Karpas-422 (cell line): ENCODE results near the gene POLD4. TPM values are rescaled to one million over a fixed set of nuclear protein-coding genes. Genes with fewer than 3 reads are reported as not detected.

ENCODE experiments used
- DNase-seq: peaks from one replicate; pipeline ENCODE4 v3.0.0-alpha.2; 2015
- H2AFZ ChIP-seq: fragments of 200-600 bp; sonication (generic); 2 replicates; pipeline ENCODE4 v1.6.1; 2014; ENCODE audit warnings: antibody characterized with exemption, low read length, mixed read lengths
- H3K27ac ChIP-seq: fragments of 200-600 bp; sonication (generic); 2 replicates; pipeline ENCODE4 v1.5.1; 2014; ENCODE audit warnings: mild to moderate bottlenecking, low read length, moderate library complexity
- H3K27me3 ChIP-seq: fragments of 200-600 bp; sonication (generic); 2 replicates; pipeline ENCODE4 v1.6.1; 2014; ENCODE audit warnings: low read length, mixed read lengths
- H3K36me3 ChIP-seq: fragments of 200-600 bp; sonication (generic); 2 replicates; pipeline ENCODE4 v1.6.1; 2014; ENCODE audit warnings: low read length, mixed read lengths; ENCODE audit not compliant: insufficient read depth
- H3K4me1 ChIP-seq: fragments of 200-600 bp; sonication (generic); 2 replicates; pipeline ENCODE4 v1.6.1; 2014; ENCODE audit warnings: mild to moderate bottlenecking, low read length, mixed read lengths
- H3K4me2 ChIP-seq: fragments of 200-600 bp; sonication (generic); 2 replicates; pipeline ENCODE4 v1.6.1; 2014; ENCODE audit warnings: low read length, low read depth, mild to moderate bottlenecking; ENCODE audit not compliant: poor library complexity, severe bottlenecking
- H3K4me3 ChIP-seq: fragments of 200-600 bp; sonication (generic); 2 replicates; pipeline ENCODE4 v1.5.1; 2014; ENCODE audit warnings: mild to moderate bottlenecking, antibody characterized with exemption, low read length, mixed read lengths
- H3K79me2 ChIP-seq: fragments of 200-600 bp; sonication (generic); 2 replicates; pipeline ENCODE4 v1.6.1; 2014; ENCODE audit warnings: mild to moderate bottlenecking, low read length, mixed read lengths
- H3K9ac ChIP-seq: fragments of 200-600 bp; sonication (generic); 2 replicates; pipeline ENCODE4 v1.6.0; 2014; ENCODE audit warnings: low read length
- H3K9me2 ChIP-seq: fragments of 200-600 bp; sonication (generic), shearing (Covaris generic); replicated peaks from 2 replicates; pipeline ENCODE4 v1.6.0; 2014; ENCODE audit warnings: mild to moderate bottlenecking, low read length, moderate library complexity; ENCODE audit not compliant: insufficient read depth
- H3K9me3 ChIP-seq: fragments of 300-700, 200-600 bp; sonication (generic); 2 replicates; pipeline ENCODE4 v1.6.1; 2014; ENCODE audit warnings: low read length, mixed read lengths
- H4K20me1 ChIP-seq: fragments of 200-600 bp; sonication (generic); 2 replicates; pipeline ENCODE4 v1.6.1; 2014; ENCODE audit warnings: mild to moderate bottlenecking, antibody characterized with exemption, low read length, low read depth; ENCODE audit not compliant: insufficient read depth
- total RNA-seq: library from RNA; depleted of rRNA; stranded (reverse); fragments of >200 nt; shearing (Covaris generic); gene quantifications from 2 replicates; pipeline ENCODE4 v1.2.3, GENCODE V29; 2014; ENCODE audit warnings: low replicate concordance

The POLD4 gene
- total RNA-seq, 1 experiment from 2014 or later, result 362 TPM

- DNase-seq, result no peak
- Histone ChIP-seq H3K27me3 (no peaks in the 10 kb centered on the region), H3K4me1 (peaks cover 10% of the 10 kb centered on the region), H3K9me2 (no peaks in the 10 kb centered on the region), H3K4me3 (no peak overlapping the region), H3K27ac (no peak overlapping the region), H2AFZ (no peak overlapping the region), H3K4me2 (no peak overlapping the region), H3K36me3 (no peaks in the 10 kb centered on the region), H4K20me1 (peaks cover under 1% of the 10 kb centered on the region; the same call in 1 of the 2 replicates), H3K9me3 (no peaks in the 10 kb centered on the region), H3K79me2 (no peaks in the 10 kb centered on the region), H3K9ac (no peak overlapping the region)
These were observed 9.1 kb downstream of the POLD4 start for GRCh38 chr11:67344264-67344663.

DNA sequence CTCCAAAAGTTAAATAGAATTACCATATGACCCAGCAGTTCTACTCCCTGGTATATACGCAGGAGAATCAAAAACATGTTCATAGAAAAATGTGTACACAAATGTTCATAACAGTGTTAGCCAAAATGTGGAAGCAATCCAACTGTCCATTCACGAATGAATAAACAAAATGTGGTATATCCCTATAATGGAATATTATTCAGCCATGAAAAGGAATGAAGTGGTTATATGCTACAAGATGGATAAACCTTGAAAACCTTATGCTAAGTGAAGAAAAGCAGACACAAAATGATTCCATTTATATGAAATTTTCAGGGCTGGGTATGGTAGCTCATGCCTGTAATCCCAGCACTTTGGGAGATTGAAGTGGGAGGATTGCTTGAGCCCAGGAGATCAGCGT is 16.1 kb downstream of the POLD4 start:
- no peaks in the 10 kb centered on the region for H4K20me1 ChIP-seq
- no peaks in the 10 kb centered on the region for H3K79me2 ChIP-seq
- no peak overlapping the region for H3K4me3 ChIP-seq
- no peaks in the 10 kb centered on the region for H3K4me1 ChIP-seq
- no peak for DNase-seq
- H3K4me2 ChIP-seq, result no peak overlapping the region
- H3K27me3 ChIP-seq, result no peaks in the 10 kb centered on the region
- H3K9me2 ChIP-seq, result no peaks in the 10 kb centered on the region
- H2AFZ ChIP-seq, result no peak overlapping the region
- no peaks in the 10 kb centered on the region for H3K36me3 ChIP-seq
- H3K9ac ChIP-seq, result no peak overlapping the region
- no peak overlapping the region for H3K27ac ChIP-seq
- H3K9me3 ChIP-seq, result no peaks in the 10 kb centered on the region

- H3K27ac ChIP-seq, result no peak overlapping the region
- no peaks in the 10 kb centered on the region for H3K9me3 ChIP-seq
- no peak overlapping the region for H2AFZ ChIP-seq
- no peaks in the 10 kb centered on the region for H3K36me3 ChIP-seq
- H4K20me1 ChIP-seq, result no peaks in the 10 kb centered on the region
- no peak overlapping the region for H3K4me2 ChIP-seq
- no peak for DNase-seq
- no peak overlapping the region for H3K4me3 ChIP-seq
- H3K9ac ChIP-seq, result no peak overlapping the region
- H3K27me3 ChIP-seq, result no peaks in the 10 kb centered on the region
- H3K9me2 ChIP-seq, result no peaks in the 10 kb centered on the region
- no peaks in the 10 kb centered on the region for H3K4me1 ChIP-seq
- no peaks in the 10 kb centered on the region for H3K79me2 ChIP-seq
These were observed 21.2 kb downstream of the POLD4 start for GRCh38 chr11:67332081-67332691.

DNA sequence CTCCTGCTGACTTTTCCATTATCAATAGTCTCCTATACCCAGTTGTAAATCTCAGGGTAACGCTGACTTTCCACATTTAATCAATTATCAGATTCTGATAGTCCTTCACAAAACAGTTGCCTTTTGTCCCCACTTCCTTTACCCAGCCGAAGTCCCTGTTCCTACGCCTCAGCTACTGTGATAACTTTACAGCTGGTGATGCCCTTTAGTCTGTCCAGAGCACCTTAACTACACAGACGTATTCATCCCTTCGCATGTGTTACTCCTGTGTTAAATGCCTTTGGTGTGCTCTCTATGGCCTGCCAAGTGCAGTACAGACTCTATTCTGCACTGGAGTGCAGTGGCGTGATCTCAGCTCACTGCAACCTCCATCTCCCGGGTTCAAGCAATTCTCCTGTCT is 29.8 kb downstream of the POLD4 start:
- Histone ChIP-seq H3K27me3 (no peaks in the 10 kb centered on the region), H3K9me2 (no peaks in the 10 kb centered on the region), H2AFZ (no peak overlapping the region), H3K4me2 (no peak overlapping the region), H3K27ac (no peak overlapping the region), H3K79me2 (no peaks in the 10 kb centered on the region), H3K9me3 (no peaks in the 10 kb centered on the region), H3K4me1 (peaks cover 10% of the 10 kb centered on the region), H3K36me3 (no peaks in the 10 kb centered on the region), H3K4me3 (no peak overlapping the region), H3K9ac (no peak overlapping the region), H4K20me1 (no peaks in the 10 kb centered on the region)
- no peak for DNase-seq

DNA sequence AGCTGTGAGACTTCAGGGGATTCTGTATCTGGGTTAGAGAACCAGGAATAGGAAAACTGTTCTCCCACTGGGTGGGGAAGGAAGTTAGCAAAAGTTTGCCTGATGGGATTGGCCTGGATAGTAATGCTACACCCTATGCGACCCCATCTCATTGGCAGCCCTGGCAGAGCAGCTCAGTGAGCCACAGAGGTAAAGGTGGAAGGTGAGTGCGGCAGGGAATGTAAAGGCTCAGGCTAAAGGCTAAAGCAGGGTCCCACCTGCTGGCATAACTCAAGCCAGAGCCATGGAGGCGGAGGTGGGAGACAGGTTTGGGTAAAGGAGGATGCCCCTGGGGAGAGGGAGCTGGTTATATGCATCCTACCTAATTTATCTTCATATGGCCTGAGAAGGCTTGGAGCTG is 31.3 kb downstream of the POLD4 start:
- Histone ChIP-seq H3K4me2 (no peak overlapping the region), H3K27me3 (no peaks in the 10 kb centered on the region), H3K36me3 (no peaks in the 10 kb centered on the region), H3K79me2 (no peaks in the 10 kb centered on the region), H3K27ac (no peak overlapping the region), H3K4me3 (no peak overlapping the region), H3K9me3 (no peaks in the 10 kb centered on the region), H3K4me1 (peaks cover 18% of the 10 kb centered on the region), H3K9ac (no peak overlapping the region), H4K20me1 (no peaks in the 10 kb centered on the region), H3K9me2 (no peaks in the 10 kb centered on the region), H2AFZ (no peak overlapping the region)
- DNase-seq, result no peak

- Histone ChIP-seq H3K36me3 (no peaks in the 10 kb centered on the region), H3K4me3 (no peak overlapping the region), H4K20me1 (no peaks in the 10 kb centered on the region), H3K9me2 (no peaks in the 10 kb centered on the region), H2AFZ (no peak overlapping the region), H3K9me3 (no peaks in the 10 kb centered on the region), H3K4me1 (peaks cover 22% of the 10 kb centered on the region), H3K9ac (no peak overlapping the region), H3K79me2 (no peaks in the 10 kb centered on the region), H3K27me3 (no peaks in the 10 kb centered on the region), H3K27ac (no peak overlapping the region), H3K4me2 (no peak overlapping the region)
- no peak for DNase-seq
These were observed 32.0 kb downstream of the POLD4 start for GRCh38 chr11:67321313-67321871.

DNA sequence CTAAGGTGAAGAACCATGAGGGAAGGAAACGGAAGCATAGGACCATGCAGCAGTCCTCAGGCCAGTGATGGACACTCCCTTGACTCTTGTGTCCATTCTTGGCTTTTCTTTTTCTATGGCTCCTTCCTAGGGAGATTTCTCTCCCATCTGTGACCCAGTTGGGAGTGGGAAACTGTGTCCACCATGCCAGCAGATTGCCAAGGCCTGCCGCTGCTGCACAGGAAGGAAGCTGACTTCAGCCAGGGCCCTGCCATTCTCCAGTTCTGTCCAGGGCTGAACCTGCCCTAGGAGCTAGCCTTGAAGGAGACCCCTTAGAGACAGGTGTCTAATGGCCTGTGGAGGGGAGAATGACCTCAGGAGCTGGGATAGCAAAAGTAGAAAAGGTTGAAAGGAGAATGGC is 32.7 kb downstream of the POLD4 start:
- Histone ChIP-seq H3K4me1 (peaks cover 25% of the 10 kb centered on the region), H4K20me1 (no peaks in the 10 kb centered on the region), H3K27me3 (no peaks in the 10 kb centered on the region), H2AFZ (no peak overlapping the region), H3K4me3 (no peak overlapping the region), H3K9ac (no peak overlapping the region), H3K4me2 (no peak overlapping the region), H3K79me2 (no peaks in the 10 kb centered on the region), H3K36me3 (no peaks in the 10 kb centered on the region), H3K9me3 (no peaks in the 10 kb centered on the region), H3K27ac (no peak overlapping the region), H3K9me2 (no peaks in the 10 kb centered on the region)
- no peak for DNase-seq

GRCh38 chr11:67320011-67320410 is 33.3 kb downstream of the POLD4 start:
- no peak overlapping the region for H3K9ac ChIP-seq
- no peaks in the 10 kb centered on the region for H4K20me1 ChIP-seq
- H3K27me3 ChIP-seq, result no peaks in the 10 kb centered on the region
- no peaks in the 10 kb centered on the region for H3K79me2 ChIP-seq
- H3K4me3 ChIP-seq, result no peak overlapping the region
- no peak overlapping the region for H3K4me2 ChIP-seq
- H3K9me3 ChIP-seq, result no peaks in the 10 kb centered on the region
- no peak overlapping the region for H3K27ac ChIP-seq
- no peak for DNase-seq
- H3K9me2 ChIP-seq, result no peaks in the 10 kb centered on the region
- no peak overlapping the region for H2AFZ ChIP-seq
- peaks cover 25% of the 10 kb centered on the region for H3K4me1 ChIP-seq
- H3K36me3 ChIP-seq, result no peaks in the 10 kb centered on the region
